Activated gamma-delta T cell (primary cell): ENCODE data around the gene SP5.
"Not testable (repeated sequence)": the region's sequence is repeated elsewhere in the genome, so short reads cannot be mapped to it uniquely, and the experiment has no call there.

ENCODE experiments used
- DNase-seq: peaks from one replicate; lab custom pipeline; 2025; lab: John Stamatoyannopoulos, UW

The SP5 gene

DNA sequence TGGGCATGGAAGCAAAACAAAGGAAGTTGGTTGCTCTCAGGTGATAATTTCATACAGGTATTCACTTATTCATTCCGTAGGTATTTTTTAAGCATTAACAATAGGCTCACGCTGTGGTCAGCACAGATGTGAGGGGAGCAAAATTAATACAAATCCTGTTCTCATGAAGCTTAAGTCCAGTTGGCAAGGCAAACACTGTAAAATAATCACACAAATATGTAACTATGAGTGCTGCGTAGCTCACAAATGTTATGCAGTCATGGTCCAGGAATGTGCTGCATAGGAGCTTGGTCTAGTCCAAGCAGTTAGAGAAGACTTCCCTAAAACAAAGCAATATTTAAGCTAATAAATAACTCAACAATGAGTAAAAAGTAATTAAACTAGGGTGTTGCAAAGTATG is 23.9 kb downstream of the SP5 start:
- DNase-seq, result no peak

DNA sequence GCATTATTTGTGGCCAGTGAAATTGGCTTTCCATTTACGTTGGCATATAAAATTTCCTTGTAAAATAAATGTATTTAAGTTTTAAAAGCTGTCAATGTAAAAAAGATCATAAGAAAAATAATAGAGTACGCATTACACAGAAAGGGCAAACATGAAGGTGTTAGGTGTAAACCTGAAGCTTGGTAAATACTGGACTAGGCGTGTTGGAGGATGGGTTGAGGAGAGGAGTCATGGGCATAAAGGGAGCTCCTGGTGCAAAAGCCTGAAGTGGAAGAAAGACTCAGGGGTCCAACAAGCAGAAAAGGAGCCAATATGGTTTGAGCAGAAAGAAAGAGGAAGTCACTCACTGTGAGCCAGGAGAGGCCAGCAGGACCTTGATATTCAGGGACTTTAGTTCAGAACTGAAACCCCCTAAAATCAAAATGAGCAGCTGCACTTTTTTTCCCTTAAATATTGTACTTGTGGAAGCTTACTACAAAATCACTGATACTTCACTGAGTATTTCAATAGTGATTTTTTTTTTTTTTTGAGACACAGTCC is 24.4 kb downstream of the SP5 start:
- no peak for DNase-seq

DNA sequence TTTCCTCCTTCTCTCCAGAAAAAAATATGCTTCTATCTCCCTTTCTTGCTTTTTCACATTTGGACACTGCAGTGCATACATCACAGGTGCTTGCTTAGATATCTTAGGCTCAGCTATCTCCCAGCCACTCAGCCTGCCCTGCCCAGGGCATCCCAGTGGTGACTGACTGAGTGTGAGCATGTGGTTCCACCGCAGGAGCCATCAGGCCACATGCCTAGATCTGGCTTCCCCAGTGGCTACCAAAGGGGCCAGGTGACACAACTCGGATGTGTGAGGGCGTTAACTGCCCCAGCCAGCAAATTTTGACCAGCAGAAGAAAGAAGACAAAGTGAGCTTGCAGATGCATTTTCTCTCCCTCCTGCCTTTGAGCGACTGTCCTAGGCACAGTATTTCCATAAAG is 25.5 kb downstream of the SP5 start:
- no peak for DNase-seq

DNA sequence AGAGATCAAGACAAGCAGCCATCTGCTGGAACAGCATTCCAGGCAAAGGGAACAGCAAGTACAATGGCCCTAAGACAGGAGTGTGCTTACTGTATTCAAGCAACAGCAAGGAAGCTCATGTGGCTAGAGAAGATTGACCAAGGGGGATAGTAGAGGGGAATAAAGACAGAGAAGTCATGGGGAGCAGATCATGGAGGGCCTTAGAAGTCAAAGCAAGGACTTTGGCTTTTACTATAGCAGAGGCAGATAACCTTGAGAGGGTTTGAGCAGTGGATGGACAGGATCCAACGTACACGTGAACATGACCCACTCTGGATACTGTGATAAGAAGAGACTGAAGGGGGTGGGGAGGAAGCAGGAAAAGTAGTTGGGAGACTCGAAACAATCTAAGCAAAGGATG is 26.9 kb downstream of the SP5 start:
- DNase-seq, result no peak

DNA sequence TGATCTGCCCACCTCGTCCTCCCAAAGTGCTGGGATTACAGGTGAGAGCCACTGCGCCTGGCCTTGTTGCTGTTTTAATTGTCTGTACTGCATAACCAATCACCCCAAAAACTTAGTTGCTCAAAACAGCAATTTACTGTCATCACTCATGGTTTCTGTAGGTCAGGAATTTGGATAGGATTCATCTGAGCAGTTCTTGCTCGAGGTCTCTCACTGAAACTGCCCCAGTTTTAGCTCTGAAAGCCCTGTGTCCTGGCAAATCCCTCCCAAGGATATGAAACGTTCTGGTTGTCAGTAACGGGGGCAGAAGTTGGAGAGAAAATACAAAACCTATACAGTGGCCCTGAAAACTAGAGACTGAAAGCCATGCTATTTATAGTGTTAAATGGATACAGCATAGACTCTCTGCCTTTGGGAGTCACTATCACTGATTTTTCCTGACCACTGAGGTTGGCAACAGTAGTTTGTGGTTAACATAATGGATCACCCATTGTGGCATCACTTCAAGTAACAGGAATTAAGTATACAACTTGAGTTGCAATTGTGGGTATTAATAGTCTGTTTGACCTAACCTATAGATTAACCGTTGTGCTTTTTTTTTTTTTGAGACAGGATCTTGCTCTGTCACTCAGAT is 27.9 kb downstream of the SP5 start:
- DNase-seq, result no peak

DNA sequence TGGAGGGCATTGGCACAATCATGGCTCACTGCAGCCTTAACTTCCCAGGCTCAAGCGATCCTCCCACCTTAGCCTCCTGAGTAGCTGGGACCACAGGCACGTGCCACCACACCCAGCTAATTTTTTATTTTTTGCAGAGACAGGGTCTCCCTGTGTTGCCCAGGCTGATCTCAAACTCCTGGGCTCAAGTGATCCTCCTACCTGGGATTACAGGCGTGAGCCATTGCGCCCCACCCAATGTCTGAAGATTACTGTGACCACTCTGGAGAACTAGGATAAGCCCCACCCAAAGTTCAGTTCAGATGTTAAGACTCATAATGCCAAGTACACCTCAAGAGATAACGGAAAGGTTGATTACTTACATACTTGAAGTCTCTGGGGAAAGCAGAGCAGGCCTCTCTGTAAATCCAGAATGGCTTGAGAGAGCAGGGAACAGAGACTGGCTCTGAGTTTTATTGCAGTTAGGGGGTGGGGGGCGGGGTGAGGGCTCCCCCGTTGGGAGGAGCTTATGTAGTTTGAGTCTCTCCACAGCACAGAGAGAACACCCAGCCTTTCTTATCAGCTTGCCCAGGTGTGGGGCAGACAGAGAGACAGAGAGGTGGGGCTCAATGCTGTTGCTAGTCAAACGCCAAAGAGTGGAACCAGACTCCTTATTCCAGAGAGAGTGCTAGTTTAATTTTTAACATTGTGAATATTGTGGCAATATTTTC is 28.5 kb downstream of the SP5 start:
- no peak for DNase-seq

DNA sequence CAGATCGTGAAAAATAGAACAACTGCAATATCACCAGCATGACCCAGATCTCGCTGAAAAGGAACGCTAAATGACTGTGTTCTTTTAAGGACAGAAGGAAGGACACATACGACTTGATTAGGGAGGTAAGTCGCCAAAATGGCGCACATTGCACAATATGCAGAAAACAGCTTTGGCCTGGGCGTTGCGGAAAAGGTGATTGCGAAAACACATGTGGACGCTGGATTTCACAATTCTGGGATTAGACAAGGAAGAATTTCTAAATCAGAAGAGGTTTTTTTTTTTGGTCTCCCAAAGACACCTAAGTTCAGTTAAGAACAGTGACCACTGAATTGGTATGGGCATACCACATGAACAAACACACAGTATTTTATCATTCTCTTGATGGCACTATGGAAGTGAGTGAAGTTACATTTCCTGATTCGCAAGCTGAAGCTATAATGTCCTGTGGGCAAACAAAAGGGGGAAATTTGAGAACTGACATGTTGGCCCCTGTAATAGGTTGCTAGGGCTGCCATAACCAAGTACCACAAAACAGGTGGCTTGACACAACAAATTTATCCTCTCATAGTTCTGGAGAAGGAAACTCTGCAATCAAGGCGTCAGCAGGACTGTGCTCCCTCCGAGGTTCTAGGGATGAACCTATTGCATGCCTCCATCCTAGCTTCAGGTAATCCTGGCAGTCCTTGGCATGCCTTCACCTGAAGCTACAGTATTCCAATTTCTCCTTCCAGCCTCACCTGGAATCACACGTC is 29.3 kb downstream of the SP5 start:
- DNase-seq, result no peak

DNA sequence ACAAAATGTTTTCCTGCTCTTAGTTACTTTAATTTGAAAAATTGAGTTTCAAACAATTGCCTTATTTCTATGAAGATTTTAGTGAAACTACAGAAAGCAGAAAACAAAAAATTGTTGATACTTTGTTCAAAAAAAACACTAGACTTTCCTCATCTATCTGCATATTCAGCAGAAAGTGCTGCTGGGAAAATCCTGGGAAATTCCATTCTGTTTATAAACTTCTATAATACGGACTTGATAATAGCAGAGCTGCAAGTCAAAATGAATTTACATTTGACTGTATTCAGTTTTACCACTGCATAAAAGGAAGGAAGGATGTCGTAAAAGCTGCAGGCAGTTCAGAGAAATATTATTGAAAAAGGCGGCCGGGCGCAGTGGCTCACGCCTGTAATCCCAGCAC is 30.2 kb downstream of the SP5 start:
- DNase-seq, result no peak

DNA sequence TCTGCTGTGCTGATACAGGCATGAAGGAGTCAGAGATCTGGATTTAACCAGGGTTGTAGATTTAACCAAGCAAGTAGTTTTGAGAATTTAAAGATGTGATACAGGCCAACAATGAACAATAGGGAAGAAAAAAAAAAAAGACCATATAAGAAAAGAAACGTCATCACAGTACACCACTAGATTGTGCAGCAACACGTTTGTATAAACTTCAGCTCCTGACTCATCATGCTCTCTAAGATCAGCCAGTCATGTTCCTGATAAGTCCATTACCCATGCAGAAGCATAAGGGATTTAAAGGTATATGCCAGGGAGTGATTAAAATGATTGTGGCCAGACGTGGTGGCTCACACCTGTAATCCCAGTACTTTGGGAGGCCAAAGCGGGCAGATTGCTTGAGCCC is 32.8 kb downstream of the SP5 start:
- DNase-seq, result no peak

DNA sequence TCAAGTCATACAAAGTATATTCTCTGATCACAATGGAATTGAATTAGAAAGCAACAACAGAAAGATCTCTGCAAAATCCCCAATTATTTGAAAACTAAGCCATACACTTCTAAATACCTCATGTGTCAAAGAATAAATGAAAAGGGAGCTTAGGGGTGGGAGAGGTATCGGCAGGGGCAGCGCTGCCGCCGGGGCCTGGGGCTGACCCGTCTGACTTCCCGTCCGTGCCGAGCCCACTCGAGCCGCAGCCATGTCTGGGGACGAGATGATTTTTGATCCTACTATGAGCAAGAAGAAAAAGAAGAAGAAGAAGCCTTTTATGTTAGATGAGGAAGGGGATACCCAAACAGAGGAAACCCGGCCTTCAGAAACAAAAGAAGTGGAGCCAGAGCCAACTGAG is 36.4 kb downstream of the SP5 start:
- DNase-seq, result not testable (repeated sequence)

DNA sequence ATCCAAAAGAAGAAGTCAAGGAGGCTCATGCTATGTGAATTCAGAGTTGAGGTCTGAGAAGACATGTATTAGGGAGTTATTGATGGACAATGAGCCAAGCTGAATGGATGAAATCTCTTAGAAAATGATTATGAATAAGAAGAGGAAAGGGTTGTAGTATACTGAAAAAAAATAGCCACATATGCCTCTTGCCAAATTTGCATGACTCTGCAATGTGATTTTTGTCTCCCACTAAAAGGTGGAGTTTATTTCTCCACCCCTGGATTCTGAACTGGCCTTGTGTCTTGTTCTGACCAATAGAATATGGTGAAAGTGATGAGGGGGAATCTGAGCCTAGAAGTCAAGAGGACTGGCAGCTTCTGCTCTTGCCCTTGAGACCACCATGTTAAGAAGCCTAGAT is 46.4 kb downstream of the SP5 start:
- DNase-seq, result no peak

DNA sequence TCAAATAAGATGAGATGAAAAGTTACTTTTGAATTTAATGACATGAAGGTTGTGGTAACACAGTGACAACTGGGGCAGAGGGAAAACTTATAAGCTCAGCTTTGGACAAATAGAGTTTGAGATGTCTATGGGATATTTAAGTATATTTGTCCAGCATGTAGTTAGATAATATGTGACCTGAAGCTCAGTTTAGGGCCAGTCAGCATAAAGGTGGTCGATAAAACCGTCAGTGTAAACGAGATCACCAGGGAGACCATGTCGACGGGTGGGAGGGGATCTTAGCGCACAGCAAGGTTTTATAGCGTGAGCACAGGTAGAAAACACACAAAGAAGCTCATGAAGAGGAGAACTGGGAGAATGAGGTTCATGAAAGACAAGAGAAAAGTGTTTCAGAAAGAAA is 47.6 kb downstream of the SP5 start:
- no peak for DNase-seq

DNA sequence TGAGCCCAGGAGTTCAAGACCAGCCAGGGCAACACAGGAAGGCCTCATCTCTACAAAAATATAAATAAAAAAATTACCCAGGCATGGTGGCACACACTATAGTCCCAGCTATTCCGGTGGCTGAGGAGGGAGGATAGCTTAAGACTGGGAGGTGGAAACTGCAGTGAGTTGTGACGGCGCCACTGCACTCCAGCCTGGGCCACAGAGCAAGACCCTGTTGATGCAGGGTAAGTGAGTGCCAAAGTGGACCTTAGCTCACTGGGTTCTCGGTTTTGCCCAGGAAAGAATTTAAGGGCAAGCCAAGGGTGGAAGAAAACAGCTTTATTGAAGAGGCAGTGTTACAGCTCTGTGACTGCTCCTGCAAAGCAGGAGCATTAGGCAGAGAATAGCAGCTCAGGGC is 48.1 kb downstream of the SP5 start:
- DNase-seq, result no peak

DNA sequence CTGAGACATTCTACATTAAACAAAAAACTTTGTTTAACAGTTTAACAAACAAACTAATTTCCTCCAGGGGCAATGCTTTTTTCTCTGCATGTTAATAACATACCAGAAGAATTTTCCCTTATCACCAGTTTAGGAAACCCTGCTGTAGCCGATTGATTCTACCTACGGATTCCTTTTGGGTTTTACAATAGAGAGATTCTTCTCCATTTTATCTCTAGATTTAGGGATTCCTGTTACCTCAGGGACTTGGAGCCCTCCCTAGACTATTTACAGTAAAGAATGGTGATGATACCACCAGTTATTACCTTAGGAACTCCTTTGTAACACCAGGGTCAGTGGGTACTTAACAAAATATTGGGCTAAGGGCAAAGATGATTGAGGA is 49.7 kb downstream of the SP5 start:
- no peak for DNase-seq

DNA sequence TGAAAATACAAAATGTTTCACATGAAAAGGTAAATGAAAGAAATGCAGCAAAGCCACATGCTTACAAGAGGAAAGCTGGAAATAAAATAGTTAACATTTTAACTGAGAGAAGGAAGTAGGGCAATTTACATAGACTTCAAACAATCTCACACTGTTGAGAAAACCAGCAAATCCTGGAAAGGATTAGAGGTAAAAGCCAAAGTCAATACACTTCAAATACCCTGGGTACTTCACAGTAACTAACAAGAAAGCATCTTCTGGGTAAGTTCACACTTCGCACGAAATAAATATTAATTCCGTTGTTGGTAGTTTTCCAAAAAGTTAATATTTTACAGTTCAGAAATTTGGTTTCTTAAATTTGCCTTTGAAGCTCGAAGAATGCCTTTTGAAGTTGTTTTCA is 51.6 kb downstream of the SP5 start:
- DNase-seq, result no peak
